ENCODE data around the gene PIGO. TPM values are rescaled to one million over a fixed set of nuclear protein-coding genes. Genes with fewer than 3 reads are reported as not detected.

The PIGO gene
- polyA plus RNA-seq, 6 donors from 2014 or later: 24.8 to 31.4 (median 26.9) TPM

DNA sequence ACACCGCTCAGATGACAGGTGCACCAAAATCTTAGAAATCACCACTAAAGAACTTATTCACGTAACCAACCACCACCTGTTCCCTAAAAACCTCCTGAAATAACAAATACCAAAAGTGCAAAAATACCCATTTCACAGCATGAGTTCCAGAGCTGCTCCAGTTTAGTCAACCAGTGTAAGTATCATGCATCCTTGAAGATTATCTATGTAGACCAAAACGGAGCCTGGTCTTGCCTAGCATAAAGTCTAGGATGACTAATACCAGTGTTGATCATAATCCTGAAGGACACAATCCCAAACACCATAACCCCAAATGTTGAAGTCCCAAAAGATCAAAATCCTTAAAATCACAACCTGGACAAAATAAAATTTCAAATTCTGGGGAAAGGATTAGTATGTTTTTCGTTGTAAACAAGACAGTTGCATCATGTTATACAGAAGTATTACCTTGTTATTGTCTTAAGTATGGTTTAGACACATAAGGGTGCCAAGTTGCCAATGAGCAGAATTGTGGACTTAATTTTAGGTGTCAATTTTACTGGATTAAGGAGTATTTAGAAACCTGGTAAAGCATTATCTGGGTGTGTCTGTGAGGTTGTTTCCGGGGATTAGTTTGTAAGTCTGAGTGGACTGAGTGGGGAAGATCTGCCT lies 42.1 kb downstream of the PIGO start:
- no peak for ATAC-seq (ENCODE audit: low read depth in 2 of 2)
- Mint-ChIP-seq H3K36me3 (peaks cover 17 to 32% of the 10 kb centered on the region in 2 donors), H3K9me3 (no peaks in the 10 kb centered on the region), H3K4me3 (no peak overlapping the region), H3K27me3 (no peaks in the 10 kb centered on the region), H3K27ac (peak overlapping the region in 3 of 6 donors; percentile 1 to 16 (median 2)), H3K4me1 (peaks cover 8 to 14% (median 9%) of the 10 kb centered on the region in 3 donors)
- DNase-seq: no peak

DNA sequence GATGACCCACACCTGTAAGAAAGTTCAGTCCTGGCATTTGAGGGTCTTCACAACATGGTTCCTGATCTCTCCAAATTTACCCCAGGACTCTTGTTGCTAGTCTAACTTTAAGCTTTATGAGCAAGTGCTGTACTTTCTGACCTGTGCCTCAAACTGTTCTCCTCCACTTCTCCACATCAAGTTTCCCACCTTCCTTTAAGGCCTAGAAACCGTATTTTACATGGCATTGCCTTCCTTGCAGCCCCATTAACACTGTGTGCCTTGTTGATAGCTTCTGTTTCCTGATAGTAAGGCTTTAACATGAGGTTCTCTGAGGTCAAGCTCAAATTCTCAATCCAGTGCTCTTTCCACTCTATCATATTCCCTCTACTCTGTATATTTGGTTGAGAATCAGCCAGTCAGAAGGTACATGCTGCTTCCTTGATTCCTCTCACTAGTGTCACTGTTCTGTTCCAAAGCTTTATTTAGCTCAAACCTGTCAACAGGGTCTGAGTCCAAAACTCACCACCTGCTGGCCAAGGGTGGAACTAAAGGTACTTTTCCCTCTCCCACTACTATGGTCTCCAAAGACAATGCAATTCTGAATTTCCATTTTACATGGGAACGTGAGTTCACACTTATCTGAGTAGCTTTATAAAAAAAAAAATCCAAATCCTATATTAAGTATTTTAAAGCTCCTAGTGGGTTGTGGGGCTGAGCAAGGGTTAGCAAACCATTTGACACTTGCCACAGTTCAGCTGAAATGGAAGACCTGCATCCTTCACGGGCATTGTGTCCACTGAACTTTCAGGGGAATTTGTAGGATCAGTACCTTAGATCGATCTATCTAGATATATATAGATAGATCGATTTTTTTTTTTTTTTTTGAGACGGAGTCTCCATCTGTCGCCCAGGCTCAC lies 45.1 kb downstream of the PIGO start:
- DNase-seq (peak; percentile 37), ATAC-seq (ENCODE audit: low read depth in 2 of 2) (peak; percentile 79 to 81)
- no peaks in the 10 kb centered on the region for H3K9me3 Mint-ChIP-seq
- peaks cover 8 to 12% (median 9%) of the 10 kb centered on the region in 3 donors for H3K4me1 Mint-ChIP-seq
- H3K27me3 Mint-ChIP-seq: no peaks in the 10 kb centered on the region
- peaks cover 9 to 25% of the 10 kb centered on the region in 2 donors for H3K36me3 Mint-ChIP-seq
- H3K27ac Mint-ChIP-seq: peak overlapping the region in 3 of 6 donors; percentile 2 to 88 (median 27)
- no peak overlapping the region for H3K4me3 Mint-ChIP-seq

DNA sequence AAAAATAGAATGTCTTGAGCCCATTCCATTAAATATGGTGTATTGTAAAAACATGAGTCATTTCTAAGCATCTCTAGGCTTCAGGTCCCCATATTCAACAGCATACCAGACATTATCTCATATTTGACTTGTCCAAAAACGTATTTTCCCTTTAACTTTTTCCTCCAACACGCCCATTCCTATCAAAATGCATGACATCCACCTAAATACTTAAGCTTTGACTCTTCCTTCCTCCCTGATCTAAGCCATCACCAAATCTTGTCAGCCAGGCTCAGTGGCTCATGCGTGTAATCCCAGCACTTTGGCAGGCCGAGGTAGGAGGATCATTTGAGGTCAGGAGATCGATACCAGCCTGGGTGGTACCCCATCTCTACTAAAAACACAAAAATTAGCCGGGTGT lies 47.9 kb downstream of the PIGO start:
- Mint-ChIP-seq H3K27ac (peak overlapping the region in 1 of 6 donors; percentile 82), H3K27me3 (no peaks in the 10 kb centered on the region), H3K4me1 (peaks cover 8 to 18% (median 9%) of the 10 kb centered on the region in 3 donors), H3K36me3 (peaks cover 4 to 27% of the 10 kb centered on the region in 2 donors), H3K9me3 (no peaks in the 10 kb centered on the region), H3K4me3 (no peak overlapping the region)
- ATAC-seq (ENCODE audit: low read depth in 2 of 2) (no peak), DNase-seq (no peak)

DNA sequence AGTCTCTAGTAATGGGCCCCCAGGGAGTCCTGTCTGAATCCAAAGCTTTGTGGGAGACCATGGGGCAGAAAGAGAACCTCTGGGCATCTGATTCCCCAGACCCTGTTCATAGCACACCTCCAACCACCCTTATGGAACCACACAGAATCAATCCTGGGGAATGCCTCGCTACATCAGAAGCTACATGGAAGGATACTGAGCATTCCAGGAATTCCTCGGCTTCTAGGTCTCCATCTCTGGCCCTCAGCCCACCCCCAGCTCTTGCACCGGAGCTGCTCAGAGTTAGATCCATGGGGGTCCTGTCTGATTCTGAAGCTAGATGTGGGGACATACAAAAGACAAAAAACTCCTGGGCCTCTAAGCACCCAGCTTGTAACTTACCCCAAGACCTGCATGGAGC lies 52.3 kb downstream of the PIGO start:
- H3K9me3 Mint-ChIP-seq: peaks cover 0 to 4% (median 0%) of the 10 kb centered on the region in 7 donors

DNA sequence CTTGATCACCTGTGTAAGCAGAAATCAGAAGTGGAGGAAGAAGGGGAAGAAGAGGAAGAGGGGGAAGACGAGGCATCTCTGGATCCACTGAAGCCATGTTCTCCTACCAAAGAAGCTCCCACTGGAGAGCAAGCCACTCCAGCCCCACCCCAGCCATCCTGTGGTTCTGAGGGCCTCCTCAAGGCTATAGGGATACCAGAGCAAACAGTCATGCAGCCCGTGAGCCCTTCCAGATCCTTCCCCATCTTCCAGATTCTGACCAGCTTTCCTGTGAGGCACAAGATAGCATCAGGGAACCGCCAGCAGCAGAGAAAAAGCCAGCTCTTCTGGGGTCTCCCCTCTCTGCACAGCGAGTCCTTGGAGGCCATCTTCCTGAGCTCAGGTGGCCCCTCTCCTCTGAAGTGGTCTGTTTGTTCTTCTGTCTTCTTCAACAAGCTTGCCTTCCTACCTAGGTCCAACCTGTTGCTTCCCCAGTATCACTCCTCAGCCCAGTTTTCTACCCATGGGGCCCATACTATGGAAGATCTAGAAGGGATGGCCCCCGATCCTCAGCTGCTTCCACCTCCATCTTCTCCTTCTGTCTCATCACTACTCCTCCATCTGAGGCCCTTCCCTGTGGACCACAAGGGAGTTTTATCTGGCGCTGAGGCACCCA lies 53.4 kb downstream of the PIGO start:
- Mint-ChIP-seq H3K27me3 (no peaks in the 10 kb centered on the region), H3K4me3 (no peak overlapping the region), H3K27ac (peak overlapping the region in 2 of 6 donors; percentile 86 to 89), H3K9me3 (peaks cover 0 to 4% (median 0%) of the 10 kb centered on the region in 7 donors), H3K36me3 (peaks cover 5 to 15% of the 10 kb centered on the region in 2 donors), H3K4me1 (peaks cover 2 to 18% (median 6%) of the 10 kb centered on the region in 3 donors)
- ATAC-seq (ENCODE audit: low read depth in 2 of 2) (no peak), DNase-seq (no peak)

More for the DNA sequence above, 52.3 kb downstream of the PIGO start:
- H3K27me3 Mint-ChIP-seq: no peaks in the 10 kb centered on the region
- H3K27ac Mint-ChIP-seq: peak overlapping the region in 1 of 6 donors; percentile 26
- peaks cover 6 to 24% of the 10 kb centered on the region in 2 donors for H3K36me3 Mint-ChIP-seq
- no peak for ATAC-seq (ENCODE audit: low read depth in 2 of 2)
- DNase-seq: no peak
- H3K4me3 Mint-ChIP-seq: peak overlapping the region in 1 of 8 donors; percentile 59
- peaks cover 2 to 21% (median 6%) of the 10 kb centered on the region in 3 donors for H3K4me1 Mint-ChIP-seq

DNA sequence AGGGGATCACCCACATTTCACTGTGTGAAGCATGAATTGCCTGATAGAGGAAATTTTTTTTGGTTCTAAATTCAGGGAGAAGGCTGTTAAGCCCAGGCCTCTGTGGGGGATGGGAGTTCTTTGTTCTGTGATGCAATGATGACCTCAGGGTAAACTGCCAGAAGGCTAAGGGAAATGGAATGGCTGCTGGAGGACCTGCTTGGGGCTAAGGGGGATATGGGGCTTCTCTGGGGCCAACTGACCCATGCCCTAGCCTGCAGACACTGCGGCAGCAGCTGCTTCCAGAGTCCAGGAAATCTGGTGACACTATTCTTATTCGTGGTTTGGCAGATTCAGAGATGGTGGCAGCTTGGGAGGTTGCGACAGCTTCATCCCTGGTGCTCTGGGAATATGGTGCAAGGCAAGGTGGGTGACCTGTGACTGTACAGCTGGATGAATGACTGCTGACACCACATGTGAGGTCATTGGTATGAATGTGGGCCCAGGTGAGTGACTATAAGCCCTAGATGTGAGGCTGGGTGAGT lies 54.2 kb downstream of the PIGO start:
- no peak for ATAC-seq (ENCODE audit: low read depth in 2 of 2)
- H3K4me3 Mint-ChIP-seq: peak overlapping the region in 1 of 8 donors; percentile 35
- no peak overlapping the region for H3K27ac Mint-ChIP-seq
- peaks cover 0 to 4% (median 0%) of the 10 kb centered on the region in 7 donors for H3K9me3 Mint-ChIP-seq
- peaks cover 5 to 15% of the 10 kb centered on the region in 2 donors for H3K36me3 Mint-ChIP-seq
- H3K4me1 Mint-ChIP-seq: peaks cover 2 to 18% (median 6%) of the 10 kb centered on the region in 3 donors
- no peak for DNase-seq
- no peaks in the 10 kb centered on the region for H3K27me3 Mint-ChIP-seq

Other genes starting within 250 kb of the PIGO start
- not detected for gene PHF24, start 138.3 kb downstream of the PIGO start, polyA plus RNA-seq (ENCODE audit: low read depth in 6 of 6)
- gene DNAJB5, start 106.8 kb downstream of the PIGO start, polyA plus RNA-seq (ENCODE audit: low read depth in 6 of 6): 1 to 10 TPM in 3 of 6 donors, under 1 TPM in 2, not detected in 1; 0.31 to 1.9 (median 1.4) TPM
- 100 to 1,000 TPM; 111 to 159 (median 135) TPM for gene VCP, start 24.0 kb downstream of the PIGO start, polyA plus RNA-seq (ENCODE audit: low read depth in 6 of 6)
- gene FANCG, start 16.6 kb downstream of the PIGO start, polyA plus RNA-seq (ENCODE audit: low read depth in 6 of 6): 10 to 100 TPM in 3 of 6 donors, 1 to 10 TPM in 3; 1.8 to 12.1 (median 10.5) TPM
- 100 to 1,000 TPM in 3 of 6 donors, 10 to 100 TPM in 3; 82.9 to 215 (median 95.8) TPM for gene STOML2, start 6.5 kb upstream of the PIGO start, polyA plus RNA-seq (ENCODE audit: low read depth in 6 of 6)
- 1 to 10 TPM in 3 of 6 donors, under 1 TPM in 3; 0.10 to 1.6 (median 0.99) TPM for gene ATOSB, start 19.3 kb upstream of the PIGO start, polyA plus RNA-seq (ENCODE audit: low read depth in 6 of 6)
- under 1 TPM in 1 of 6 donors, not detected in 5; 0.12 TPM for gene UNC13B, start 65.4 kb upstream of the PIGO start, polyA plus RNA-seq (ENCODE audit: low read depth in 6 of 6)

Measured in naive B cell (primary cell).